Activated CD4-positive, alpha-beta memory T cell treated with anti-CD3 and anti-CD28 coated beads for 36 hours (primary cell): Measurements from ENCODE around the gene XYLT1. TPM values are rescaled to one million over a fixed set of nuclear protein-coding genes. Genes with fewer than 3 reads are reported as not detected.
"Not testable (repeated sequence)": the region's sequence is repeated elsewhere in the genome, so short reads cannot be mapped to it uniquely, and the experiment has no call there.

Experiments used
- CTCF ChIA-PET: fragments of 350-600 bp; sonication (Branson Sonifier 250); formaldehyde crosslinking; loops from one replicate; lab custom pipeline; 2021; ENCODE audit warnings: antibody characterized with exemption, inconsistent platforms; lab: Charles Lee
- POLR2A ChIA-PET: fragments of 350-600 bp; sonication (Branson Sonifier 250); formaldehyde crosslinking; loops from one replicate; lab custom pipeline; 2021; ENCODE audit warnings: antibody characterized with exemption; lab: Charles Lee
- DNase-seq: peaks from one replicate; pipeline ENCODE4 v3.0.0-alpha.2; 2020
- H3K27ac Mint-ChIP-seq: one replicate; pipeline ENCODE4 v1.8.0; 2021; ENCODE audit warnings: mixed read lengths
- H3K27me3 Mint-ChIP-seq: one replicate; pipeline ENCODE4 v1.8.0; 2021; ENCODE audit warnings: mixed read lengths
- H3K36me3 Mint-ChIP-seq: one replicate; pipeline ENCODE4 v1.8.0; 2021; ENCODE audit warnings: mixed read lengths
- H3K4me1 Mint-ChIP-seq: one replicate; pipeline ENCODE4 v1.8.0; 2021; ENCODE audit warnings: low read depth, mixed read lengths
- H3K4me3 Mint-ChIP-seq: one replicate; pipeline ENCODE4 v1.8.0; 2021; ENCODE audit warnings: mild to moderate bottlenecking, mixed read lengths
- H3K9me3 Mint-ChIP-seq: one replicate; pipeline ENCODE4 v1.8.0; 2021; ENCODE audit warnings: mixed read lengths
- intact Hi-C: fragments of 100-400 bp; cut with micrococcal nuclease; formaldehyde crosslinking; loops from one replicate; pipeline ENCODE4 v1.15.1; 2023
- total RNA-seq, 2 experiments: library from RNA; stranded (reverse); gene quantifications; one replicate each; pipeline ENCODE4 v1.2.3, GENCODE V29; 2021

The XYLT1 gene
- total RNA-seq, 2 experiments from 2014 or later = 6.2 to 6.8 TPM

GRCh38 chr16:17419266-17419665 lies 51.5 kb downstream of the XYLT1 start:
- DNase-seq = no peak
- peaks cover 4% of the 10 kb centered on the region for H3K9me3 Mint-ChIP-seq
- no peak overlapping the region for H3K27ac Mint-ChIP-seq
- H3K4me3 Mint-ChIP-seq = no peak overlapping the region
- H3K27me3 Mint-ChIP-seq = no peaks in the 10 kb centered on the region
- ChIA-PET POLR2A (interaction anchor here (0.5 kb wide), 1 partner anchor 8 kb away, joined by 3 read pairs; no protein-coding TSS in a partner anchor), CTCF (interaction anchor here (1.3 kb wide), 1 partner anchor 207 kb away, joined by 3 read pairs; no protein-coding TSS in a partner anchor)
- intact Hi-C loops = loop anchor here (5.0 kb wide), 1 partner anchor 33 kb away; no protein-coding TSS in a partner anchor
- peaks cover 33% of the 10 kb centered on the region for H3K4me1 Mint-ChIP-seq
- H3K36me3 Mint-ChIP-seq = peaks cover 3% of the 10 kb centered on the region

- ChIA-PET POLR2A (interaction anchor here (0.8 to 2.2 kb wide), 6 partner anchors 23 to 73 kb away, joined by 3 to 10 read pairs (median 3); no protein-coding TSS in a partner anchor), CTCF (interaction anchor here (1.1 to 3.1 kb wide), 5 partner anchors 40 to 223 kb away, joined by 3 to 17 read pairs (median 6); no protein-coding TSS in a partner anchor)
- H3K4me1 Mint-ChIP-seq = peaks cover 41% of the 10 kb centered on the region
- peaks cover 3% of the 10 kb centered on the region for H3K36me3 Mint-ChIP-seq
- DNase-seq = peak; percentile 54
- intact Hi-C loops = loop anchor here (1.0 to 5.0 kb wide), 6 partner anchors 22 to 144 kb away; partner anchors contain the start of gene XYLT1
- no peaks in the 10 kb centered on the region for H3K27me3 Mint-ChIP-seq
- H3K27ac Mint-ChIP-seq = peak overlapping the region; percentile 94
- H3K4me3 Mint-ChIP-seq = no peak overlapping the region
- H3K9me3 Mint-ChIP-seq = peaks cover 4% of the 10 kb centered on the region
Observed at GRCh38 chr16:17417740-17418139, 53.0 kb downstream of the XYLT1 start.

- peak overlapping the region; percentile 94 for H3K27ac Mint-ChIP-seq
- POLR2A ChIA-PET = interaction anchor here (0.7 to 2.2 kb wide), 11 partner anchors 23 to 72 kb away, joined by 3 to 10 read pairs (median 4); no protein-coding TSS in a partner anchor
- CTCF ChIA-PET = interaction anchor here (0.6 to 3.1 kb wide), 14 partner anchors 14 to 223 kb away, joined by 3 to 17 read pairs (median 4); no protein-coding TSS in a partner anchor
- intact Hi-C loops = loop anchor here (1.0 to 5.0 kb wide), 6 partner anchors 23 to 143 kb away; partner anchors contain the start of gene XYLT1
- H3K4me3 Mint-ChIP-seq = peak overlapping the region; percentile 63
- peaks cover 3% of the 10 kb centered on the region for H3K36me3 Mint-ChIP-seq
- H3K9me3 Mint-ChIP-seq = peaks cover 4% of the 10 kb centered on the region
- no peaks in the 10 kb centered on the region for H3K27me3 Mint-ChIP-seq
- peak; percentile 73 for DNase-seq
- H3K4me1 Mint-ChIP-seq = peaks cover 48% of the 10 kb centered on the region
Observed at GRCh38 chr16:17416461-17417311, 54.1 kb downstream of the XYLT1 start.

- POLR2A ChIA-PET = no interaction called here
- CTCF ChIA-PET = interaction anchor here (1.8 to 3.1 kb wide), 2 partner anchors 53 to 221 kb away, joined by 6 to 17 read pairs; no protein-coding TSS in a partner anchor
- H3K4me1 Mint-ChIP-seq = peaks cover 50% of the 10 kb centered on the region
- peaks cover 4% of the 10 kb centered on the region for H3K9me3 Mint-ChIP-seq
- no peaks in the 10 kb centered on the region for H3K27me3 Mint-ChIP-seq
- intact Hi-C loops = loop anchor here (5.0 kb wide), 1 partner anchor 37 kb away; no protein-coding TSS in a partner anchor
- peak overlapping the region; percentile 30 for H3K4me3 Mint-ChIP-seq
- no peak for DNase-seq
- peaks cover 3% of the 10 kb centered on the region for H3K36me3 Mint-ChIP-seq
- H3K27ac Mint-ChIP-seq = no peak overlapping the region
Observed at GRCh38 chr16:17414916-17415315, 55.8 kb downstream of the XYLT1 start.

- peak overlapping the region; percentile 30 for H3K4me3 Mint-ChIP-seq
- peaks cover 3% of the 10 kb centered on the region for H3K36me3 Mint-ChIP-seq
- peak overlapping the region; percentile 30 for H3K27ac Mint-ChIP-seq
Observed at GRCh38 chr16:17414421-17414820, 56.3 kb downstream of the XYLT1 start.

GRCh38 chr16:17413508-17413907 lies 57.3 kb downstream of the XYLT1 start:
- CTCF ChIA-PET = no interaction called here
- Mint-ChIP-seq H3K4me3 (no peak overlapping the region), H3K4me1 (peaks cover 56% of the 10 kb centered on the region)

More at GRCh38 chr16:17414421-17414820, 56.3 kb downstream of the XYLT1 start:
- DNase-seq = peak; percentile 73
- intact Hi-C loops = no loop called here
- Mint-ChIP-seq H3K9me3 (peaks cover 4% of the 10 kb centered on the region), H3K4me1 (peaks cover 50% of the 10 kb centered on the region), H3K27me3 (no peaks in the 10 kb centered on the region)
- CTCF ChIA-PET = interaction anchor here (1.8 kb wide), 1 partner anchor 220 kb away, joined by 6 read pairs; no protein-coding TSS in a partner anchor
- POLR2A ChIA-PET = no interaction called here

GRCh38 chr16:17412791-17413190 lies 58.0 kb downstream of the XYLT1 start:
- H3K36me3 Mint-ChIP-seq = peaks cover 3% of the 10 kb centered on the region
- H3K9me3 Mint-ChIP-seq = peaks cover 3% of the 10 kb centered on the region
- DNase-seq = no peak
- H3K4me3 Mint-ChIP-seq = no peak overlapping the region
- CTCF ChIA-PET = no interaction called here
- H3K27ac Mint-ChIP-seq = no peak overlapping the region
- peaks cover 53% of the 10 kb centered on the region for H3K4me1 Mint-ChIP-seq
- POLR2A ChIA-PET = no interaction called here
- intact Hi-C loops = no loop called here
- H3K27me3 Mint-ChIP-seq = no peaks in the 10 kb centered on the region

More at GRCh38 chr16:17413508-17413907, 57.3 kb downstream of the XYLT1 start:
- Mint-ChIP-seq H3K27me3 (no peaks in the 10 kb centered on the region), H3K36me3 (peaks cover 3% of the 10 kb centered on the region), H3K9me3 (peaks cover 4% of the 10 kb centered on the region), H3K27ac (no peak overlapping the region)
- intact Hi-C loops = no loop called here
- POLR2A ChIA-PET = no interaction called here
- DNase-seq = no peak

- DNase-seq = no peak
- POLR2A ChIA-PET = no interaction called here
- no peaks in the 10 kb centered on the region for H3K27me3 Mint-ChIP-seq
- no peak overlapping the region for H3K27ac Mint-ChIP-seq
- H3K4me1 Mint-ChIP-seq = peaks cover 48% of the 10 kb centered on the region
- H3K9me3 Mint-ChIP-seq = peaks cover 4% of the 10 kb centered on the region
- peaks cover 5% of the 10 kb centered on the region for H3K36me3 Mint-ChIP-seq
- intact Hi-C loops = no loop called here
- CTCF ChIA-PET = no interaction called here
- H3K4me3 Mint-ChIP-seq = no peak overlapping the region
Observed at GRCh38 chr16:17412221-17412620, 58.5 kb downstream of the XYLT1 start.

- Mint-ChIP-seq H3K36me3 (peaks cover 5% of the 10 kb centered on the region), H3K27ac (no peak overlapping the region), H3K4me1 (peaks cover 40% of the 10 kb centered on the region), H3K9me3 (peaks cover 4% of the 10 kb centered on the region), H3K27me3 (no peaks in the 10 kb centered on the region), H3K4me3 (no peak overlapping the region)
- DNase-seq = no peak
- intact Hi-C loops = no loop called here
- CTCF ChIA-PET = no interaction called here
- POLR2A ChIA-PET = no interaction called here
Observed at GRCh38 chr16:17411263-17411662, 59.5 kb downstream of the XYLT1 start.

- CTCF ChIA-PET, intact Hi-C loops, H3K27ac Mint-ChIP-seq, H3K36me3 Mint-ChIP-seq, POLR2A ChIA-PET, H3K4me3 Mint-ChIP-seq, DNase-seq, H3K27me3 Mint-ChIP-seq, H3K9me3 Mint-ChIP-seq: not testable (repeated sequence)
- H3K4me1 Mint-ChIP-seq = peaks cover 31% of the 10 kb centered on the region
Observed at GRCh38 chr16:17410316-17410715, 60.4 kb downstream of the XYLT1 start.

GRCh38 chr16:17409894-17410293 lies 60.9 kb downstream of the XYLT1 start:
- ChIA-PET POLR2A (no interaction called here), CTCF (interaction anchor here (0.7 kb wide), 1 partner anchor 10 kb away, joined by 5 read pairs; no protein-coding TSS in a partner anchor)
- Mint-ChIP-seq H3K27me3 (no peaks in the 10 kb centered on the region), H3K4me3 (no peak overlapping the region), H3K27ac (no peak overlapping the region), H3K4me1 (peaks cover 29% of the 10 kb centered on the region), H3K36me3 (peaks cover 5% of the 10 kb centered on the region), H3K9me3 (peaks cover 4% of the 10 kb centered on the region)
- intact Hi-C loops = no loop called here
- DNase-seq = no peak

- CTCF ChIA-PET = no interaction called here
- POLR2A ChIA-PET = no interaction called here
- H3K27ac Mint-ChIP-seq = no peak overlapping the region
Observed at GRCh38 chr16:17408955-17409441, 61.8 kb downstream of the XYLT1 start.

More at GRCh38 chr16:17408955-17409441, 61.8 kb downstream of the XYLT1 start:
- intact Hi-C loops = no loop called here
- Mint-ChIP-seq H3K9me3 (peaks cover 4% of the 10 kb centered on the region), H3K4me3 (no peak overlapping the region), H3K36me3 (peaks cover 5% of the 10 kb centered on the region), H3K4me1 (peaks cover 20% of the 10 kb centered on the region), H3K27me3 (no peaks in the 10 kb centered on the region)
- DNase-seq = no peak
